Measurements from ENCODE around the gene GYS2.

DNA sequence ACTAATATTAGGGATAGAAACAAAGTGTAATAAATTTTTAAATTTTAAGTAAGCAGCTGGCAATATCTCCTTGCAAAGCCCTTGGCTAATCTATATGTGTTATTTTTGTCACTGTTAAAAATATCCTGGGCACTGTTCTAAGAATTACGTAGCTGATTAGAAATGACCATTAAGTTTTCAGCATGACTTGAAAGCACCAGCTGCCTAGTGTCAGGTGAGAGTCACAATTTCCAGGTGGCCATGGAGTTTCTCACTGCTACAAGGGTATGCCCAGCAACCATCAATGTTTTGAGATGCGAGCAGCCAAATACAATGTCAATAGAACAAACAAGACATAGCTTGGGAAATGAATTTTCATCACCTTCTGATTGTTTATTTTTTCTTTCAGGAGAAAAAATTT lies 23.3 kb upstream of the GYS2 start:
- TF ChIP-seq POLR2A (IDR thresholded peaks at IDR 0.05) (no peak), CTCF (IDR thresholded peaks at IDR 0.05) (no peak)
